Vagina (tissue), 2 donors: ENCODE results near the gene VRK1. TPM values are rescaled to one million over a fixed set of nuclear protein-coding genes. Genes with fewer than 3 reads are reported as not detected.

Experiments used
- DNase-seq, 2 donors: peaks; one replicate each; pipeline ENCODE4 v3.0.0-alpha.2; 2017; ENCODE audit errors: extremely low spot score in 2 of 2
- H3K27ac ChIP-seq: fragments of 200-600 bp; sonication (generic); one replicate; pipeline ENCODE4 v1.5.1; 2019
- H3K27me3 ChIP-seq: fragments of 200-600 bp; sonication (generic); one replicate; pipeline ENCODE4 v1.5.1; 2019
- H3K36me3 ChIP-seq, 2 donors: fragments of 200-600 bp; sonication (generic); one replicate each; pipeline ENCODE4 v1.5.1; 2017 to 2019
- H3K4me1 ChIP-seq: fragments of 200-600 bp; sonication (generic); one replicate; pipeline ENCODE4 v1.5.1; 2019
- H3K4me3 ChIP-seq, 2 donors: fragments of 200-600 bp; sonication (generic); 1 replicate in 1 of 2; 2 replicates in 1 of 2; pipeline ENCODE4 v1.5.1; 2016 to 2019
- H3K9me3 ChIP-seq: fragments of 200-600 bp; sonication (generic); one replicate; pipeline ENCODE4 v1.5.1; 2019
- CTCF ChIP-seq, 3 experiments: fragments of 450-650 bp in 2 of 3; fragments of 200-600 bp in 1 of 3; sonication (generic) in 1 of 3; IDR thresholded peaks; one replicate each; pipeline ENCODE4 v1.5.1; 2017 to 2019; ENCODE audit warnings: antibody characterized with exemption in 3 of 3, mild to moderate bottlenecking in 2 of 3, moderate library complexity in 2 of 3
- POLR2A ChIP-seq, 2 donors: fragments of 450-650 bp; IDR thresholded peaks; one replicate each; pipeline ENCODE4 v1.6.1; 2017; ENCODE audit warnings: antibody characterized with exemption in 2 of 2, mild to moderate bottlenecking in 2 of 2, moderate library complexity in 2 of 2
- POLR2AphosphoS5 ChIP-seq, 2 donors: sonication (generic); formaldehyde crosslinking; IDR thresholded peaks; one replicate each; pipeline ENCODE4 v1.9.0; 2017; ENCODE audit warnings: antibody characterized with exemption in 2 of 2, mild to moderate bottlenecking in 2 of 2, low read depth in 1 of 2; ENCODE audit not compliant: insufficient read depth in 1 of 2
- intact Hi-C: fragments of 100-400 bp; cut with DNase I; formaldehyde crosslinking; loops from one replicate; pipeline ENCODE4 v1.15.1; 2023
- total RNA-seq: library from RNA; depleted of rRNA; stranded (reverse); fragments of >200 nt; gene quantifications from one replicate; pipeline ENCODE4 v1.2.3, GENCODE V29; 2016

VRK1 gene
- total RNA-seq: 10.1 TPM

- no peaks in the 10 kb centered on the region for H3K27me3 ChIP-seq
- H3K4me1 ChIP-seq: peaks cover 9% of the 10 kb centered on the region
- DNase-seq: no peak
- H3K4me3 ChIP-seq: peak within 1 kb of the TSS; percentile 78 to 91
- intact Hi-C loops: no loop called here
- no peaks in the 10 kb centered on the region for H3K9me3 ChIP-seq
- no peak within 1 kb of the TSS for H3K27ac ChIP-seq
- TF ChIP-seq POLR2AphosphoS5 (IDR thresholded peaks at IDR 0.05; ENCODE audit: insufficient read depth in 1 of 2, low read depth in 1 of 2) (peak; percentile 73 to 92), CTCF (IDR thresholded peaks at IDR 0.05) (no peak)
- H3K36me3 ChIP-seq: no peaks in the 10 kb centered on the region
Measured at GRCh38 chr14:96796851-96797581, at the start of gene VRK1. Gene VRK1 (plus strand): TSS chr14:96797382. CDS start chr14:96833472, 36,090 bp downstream.

- Histone ChIP-seq H3K36me3 (no peaks in the 10 kb centered on the region), H3K9me3 (no peaks in the 10 kb centered on the region), H3K4me1 (no peaks in the 10 kb centered on the region), H3K4me3 (no peak overlapping the region), H3K27me3 (no peaks in the 10 kb centered on the region), H3K27ac (no peak overlapping the region)
- intact Hi-C loops: no loop called here
- DNase-seq: no peak
- no peak for TF ChIP-seq CTCF (IDR thresholded peaks at IDR 0.05)
- TF ChIP-seq POLR2A (IDR thresholded peaks at IDR 0.05): no peak
- no peak for TF ChIP-seq POLR2AphosphoS5 (IDR thresholded peaks at IDR 0.05; ENCODE audit: insufficient read depth in 1 of 2, low read depth in 1 of 2)
Measured at GRCh38 chr14:96747608-96748007, 49.6 kb upstream of the VRK1 start.

- Histone ChIP-seq H3K36me3 (no peaks in the 10 kb centered on the region), H3K9me3 (no peaks in the 10 kb centered on the region), H3K27ac (no peak overlapping the region), H3K4me1 (no peaks in the 10 kb centered on the region), H3K27me3 (no peaks in the 10 kb centered on the region), H3K4me3 (no peak overlapping the region)
- intact Hi-C loops: no loop called here
- no peak for DNase-seq
- TF ChIP-seq POLR2A (IDR thresholded peaks at IDR 0.05): no peak
- no peak for TF ChIP-seq POLR2AphosphoS5 (IDR thresholded peaks at IDR 0.05; ENCODE audit: insufficient read depth in 1 of 2, low read depth in 1 of 2)
- TF ChIP-seq CTCF (IDR thresholded peaks at IDR 0.05): no peak
Measured at GRCh38 chr14:96748362-96748761, 48.8 kb upstream of the VRK1 start.

GRCh38 chr14:96751505-96751904, 45.7 kb upstream of the VRK1 start:
- H3K27ac ChIP-seq: no peak overlapping the region
- DNase-seq: no peak
- no peak overlapping the region for H3K4me3 ChIP-seq
- no peaks in the 10 kb centered on the region for H3K9me3 ChIP-seq
- H3K4me1 ChIP-seq: no peaks in the 10 kb centered on the region
- H3K36me3 ChIP-seq: no peaks in the 10 kb centered on the region
- TF ChIP-seq CTCF (IDR thresholded peaks at IDR 0.05) (no peak), POLR2A (IDR thresholded peaks at IDR 0.05) (no peak), POLR2AphosphoS5 (IDR thresholded peaks at IDR 0.05; ENCODE audit: insufficient read depth in 1 of 2, low read depth in 1 of 2) (no peak)
- H3K27me3 ChIP-seq: no peaks in the 10 kb centered on the region
- intact Hi-C loops: no loop called here

- H3K27me3 ChIP-seq: no peaks in the 10 kb centered on the region
Measured at GRCh38 chr14:96752125-96752524, 45.1 kb upstream of the VRK1 start.

More at GRCh38 chr14:96752125-96752524, 45.1 kb upstream of the VRK1 start:
- Histone ChIP-seq H3K9me3 (no peaks in the 10 kb centered on the region), H3K36me3 (no peaks in the 10 kb centered on the region), H3K4me3 (no peak overlapping the region), H3K4me1 (no peaks in the 10 kb centered on the region), H3K27ac (no peak overlapping the region)
- DNase-seq: no peak
- intact Hi-C loops: no loop called here
- TF ChIP-seq CTCF (IDR thresholded peaks at IDR 0.05) (no peak), POLR2AphosphoS5 (IDR thresholded peaks at IDR 0.05; ENCODE audit: insufficient read depth in 1 of 2, low read depth in 1 of 2) (no peak), POLR2A (IDR thresholded peaks at IDR 0.05) (no peak)
